ENCODE measurements around the gene PITPNC1. TPM values are rescaled to one million over a fixed set of nuclear protein-coding genes. Genes with fewer than 3 reads are reported as not detected.
A peak's percentile ranks its signal among the peaks of the same experiment; 100 is the strongest.

The PITPNC1 gene
- total RNA-seq, 1 donor from 2014 or later, result 28.7 TPM

GRCh38 chr17:67500677-67501300 lies 123.7 kb downstream of the PITPNC1 start:
- TF ChIP-seq CTCF (IDR thresholded peaks at IDR 0.05; ENCODE audit: insufficient read depth, low read length, severe bottlenecking), result no peak
- no peak for DNase-seq (ENCODE audit: low read depth)
- Histone ChIP-seq H3K36me3 (ENCODE audit: control insufficient read depth, insufficient read depth, low read length) (no peaks in the 10 kb centered on the region), H3K27me3 (ENCODE audit: control insufficient read depth, insufficient read depth, low read length) (no peaks in the 10 kb centered on the region), H3K4me3 (ENCODE audit: low read depth, low read length) (no peak overlapping the region)
- FAIRE-seq, result no peak

- no peaks in the 10 kb centered on the region for H3K27me3 ChIP-seq (ENCODE audit: control insufficient read depth, insufficient read depth, low read length)
- no peak overlapping the region for H3K4me3 ChIP-seq (ENCODE audit: low read depth, low read length)
- H3K36me3 ChIP-seq (ENCODE audit: control insufficient read depth, insufficient read depth, low read length), result no peaks in the 10 kb centered on the region
- TF ChIP-seq CTCF (IDR thresholded peaks at IDR 0.05; ENCODE audit: insufficient read depth, low read length, severe bottlenecking), result no peak
- DNase-seq (ENCODE audit: low read depth) (no peak), FAIRE-seq (no peak)
These were observed 125.1 kb downstream of the PITPNC1 start for GRCh38 chr17:67502151-67502550.

GRCh38 chr17:67503184-67503583 lies 126.1 kb downstream of the PITPNC1 start:
- Histone ChIP-seq H3K4me3 (ENCODE audit: low read depth, low read length) (no peak overlapping the region), H3K27me3 (ENCODE audit: control insufficient read depth, insufficient read depth, low read length) (no peaks in the 10 kb centered on the region), H3K36me3 (ENCODE audit: control insufficient read depth, insufficient read depth, low read length) (no peaks in the 10 kb centered on the region)
- no peak for TF ChIP-seq CTCF (IDR thresholded peaks at IDR 0.05; ENCODE audit: insufficient read depth, low read length, severe bottlenecking)
- DNase-seq (ENCODE audit: low read depth) (peak; percentile 74), FAIRE-seq (no peak)

- Histone ChIP-seq H3K36me3 (ENCODE audit: control insufficient read depth, insufficient read depth, low read length) (no peaks in the 10 kb centered on the region), H3K27me3 (ENCODE audit: control insufficient read depth, insufficient read depth, low read length) (no peaks in the 10 kb centered on the region), H3K4me3 (ENCODE audit: low read depth, low read length) (no peak overlapping the region)
- TF ChIP-seq CTCF (IDR thresholded peaks at IDR 0.05; ENCODE audit: insufficient read depth, low read length, severe bottlenecking), result no peak
- DNase-seq (ENCODE audit: low read depth) (no peak), FAIRE-seq (no peak)
These were observed 126.7 kb downstream of the PITPNC1 start for GRCh38 chr17:67503739-67504138.

GRCh38 chr17:67504182-67504581 lies 127.1 kb downstream of the PITPNC1 start:
- no peak for DNase-seq (ENCODE audit: low read depth)
- FAIRE-seq, result no peak
- no peak overlapping the region for H3K4me3 ChIP-seq (ENCODE audit: low read depth, low read length)
- no peak for TF ChIP-seq CTCF (IDR thresholded peaks at IDR 0.05; ENCODE audit: insufficient read depth, low read length, severe bottlenecking)
- H3K27me3 ChIP-seq (ENCODE audit: control insufficient read depth, insufficient read depth, low read length), result no peaks in the 10 kb centered on the region
- no peaks in the 10 kb centered on the region for H3K36me3 ChIP-seq (ENCODE audit: control insufficient read depth, insufficient read depth, low read length)

- Histone ChIP-seq H3K36me3 (ENCODE audit: control insufficient read depth, insufficient read depth, low read length) (no peaks in the 10 kb centered on the region), H3K27me3 (ENCODE audit: control insufficient read depth, insufficient read depth, low read length) (no peaks in the 10 kb centered on the region), H3K4me3 (ENCODE audit: low read depth, low read length) (no peak overlapping the region)
- DNase-seq (ENCODE audit: low read depth) (peak; percentile 44), FAIRE-seq (no peak)
- no peak for TF ChIP-seq CTCF (IDR thresholded peaks at IDR 0.05; ENCODE audit: insufficient read depth, low read length, severe bottlenecking)
These were observed 129.9 kb downstream of the PITPNC1 start for GRCh38 chr17:67506966-67507365.
